Measurements from ENCODE around the gene ZNF705A.
"Not testable (repeated sequence)": the region's sequence is repeated elsewhere in the genome, so short reads cannot be mapped to it uniquely, and the experiment has no call there.

Gene ZNF705A

GRCh38 chr12:8156845-8157244 is at the start of gene ZNF705A:
ZNF705A (plus strand) TSS chr12:8157015; CDS start chr12:8172626, 15,611 bp downstream.
- no peak for TF ChIP-seq CTCF (IDR thresholded peaks at IDR 0.05; ENCODE audit: low read depth, low read length)
- no peaks in the 10 kb centered on the region for H3K9me3 ChIP-seq (ENCODE audit: severe bottlenecking)
- DNase-seq = no peak
- no peaks in the 10 kb centered on the region for H3K27me3 ChIP-seq (ENCODE audit: insufficient read depth, low read depth, severe bottlenecking)
- H3K4me3 ChIP-seq (ENCODE audit: low read depth, low read length) = no peak within 1 kb of the TSS
- H3K27ac ChIP-seq = no peak within 1 kb of the TSS
- H3K36me3 ChIP-seq = no peaks in the 10 kb centered on the region

DNA sequence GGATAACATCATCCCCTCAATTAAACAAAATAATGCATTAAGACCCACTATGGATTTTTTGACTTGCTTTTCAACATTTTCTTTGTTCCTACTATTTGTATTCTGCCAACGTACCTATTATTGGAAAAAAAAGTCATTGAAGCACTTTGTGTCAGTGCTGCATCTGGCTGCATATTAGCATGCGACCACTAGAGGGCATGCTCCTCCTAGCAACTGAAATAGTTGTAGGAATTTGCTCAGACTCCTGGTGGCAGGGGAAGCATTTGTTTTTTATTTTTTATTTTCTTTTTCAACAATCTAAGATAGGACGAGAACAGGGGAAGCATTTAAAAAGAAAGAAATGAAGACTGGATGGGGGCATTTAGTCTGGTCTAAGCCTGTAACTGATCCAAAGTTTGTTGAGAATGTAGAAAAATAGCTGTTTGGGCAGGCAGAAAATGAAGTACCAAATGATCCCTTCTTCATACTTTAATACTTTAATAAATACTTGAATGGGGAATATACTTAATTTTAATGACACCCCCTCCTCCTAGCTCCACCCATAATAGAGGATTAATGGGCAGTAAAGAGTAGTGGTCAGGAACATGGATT is 47.9 kb upstream of the ZNF705A start:
- Histone ChIP-seq H3K27me3 (ENCODE audit: insufficient read depth, low read depth, severe bottlenecking) (no peaks in the 10 kb centered on the region), H3K4me3 (ENCODE audit: low read depth, low read length) (no peak overlapping the region), H3K9me3 (ENCODE audit: severe bottlenecking) (no peaks in the 10 kb centered on the region), H3K27ac (no peak overlapping the region), H3K36me3 (no peaks in the 10 kb centered on the region)
- peak; percentile 76 for TF ChIP-seq CTCF (IDR thresholded peaks at IDR 0.05; ENCODE audit: low read depth, low read length)
- DNase-seq = peak; percentile 71

GRCh38 chr12:8113117-8113516 is 43.7 kb upstream of the ZNF705A start:
- not testable (repeated sequence) for H3K27ac ChIP-seq; H3K27me3 ChIP-seq (ENCODE audit: insufficient read depth, low read depth, severe bottlenecking); H3K36me3 ChIP-seq; H3K9me3 ChIP-seq (ENCODE audit: severe bottlenecking); H3K4me3 ChIP-seq (ENCODE audit: low read depth, low read length); DNase-seq

DNA sequence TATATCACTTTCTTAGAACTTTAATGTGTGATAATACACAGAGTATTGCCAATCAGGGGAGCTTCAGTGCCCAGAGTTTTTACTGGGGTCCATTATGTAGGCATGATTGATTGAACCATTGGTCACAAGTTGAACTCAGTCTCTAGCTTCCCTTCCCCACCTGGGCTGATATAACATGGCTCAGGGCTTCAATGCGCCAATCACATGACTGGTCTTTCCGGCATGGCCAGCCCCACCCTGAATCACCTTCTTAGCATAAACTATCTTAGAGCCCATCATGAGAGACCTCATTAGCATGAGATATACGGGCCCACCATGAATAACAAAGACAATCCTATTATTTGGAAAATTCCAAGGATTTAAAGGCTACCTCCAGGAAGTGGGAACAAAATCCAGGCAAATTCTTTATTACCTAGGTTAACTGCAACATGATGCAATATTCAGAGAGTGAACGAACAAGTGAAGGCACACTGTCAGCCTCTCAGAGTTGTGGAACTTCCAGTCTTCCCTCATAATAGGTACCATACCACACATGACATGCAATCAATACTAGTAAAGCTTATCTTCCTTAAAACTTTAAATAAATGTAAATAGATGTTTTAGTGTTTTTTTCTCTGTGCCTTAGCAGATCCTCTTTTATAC is 36.6 kb upstream of the ZNF705A start:
- Histone ChIP-seq H3K4me3 (ENCODE audit: low read depth, low read length) (no peak overlapping the region), H3K27ac (no peak overlapping the region), H3K9me3 (ENCODE audit: severe bottlenecking) (no peaks in the 10 kb centered on the region), H3K27me3 (ENCODE audit: insufficient read depth, low read depth, severe bottlenecking) (no peaks in the 10 kb centered on the region), H3K36me3 (no peaks in the 10 kb centered on the region)
- DNase-seq = no peak
- TF ChIP-seq CTCF (IDR thresholded peaks at IDR 0.05; ENCODE audit: low read depth, low read length) = no peak

DNA sequence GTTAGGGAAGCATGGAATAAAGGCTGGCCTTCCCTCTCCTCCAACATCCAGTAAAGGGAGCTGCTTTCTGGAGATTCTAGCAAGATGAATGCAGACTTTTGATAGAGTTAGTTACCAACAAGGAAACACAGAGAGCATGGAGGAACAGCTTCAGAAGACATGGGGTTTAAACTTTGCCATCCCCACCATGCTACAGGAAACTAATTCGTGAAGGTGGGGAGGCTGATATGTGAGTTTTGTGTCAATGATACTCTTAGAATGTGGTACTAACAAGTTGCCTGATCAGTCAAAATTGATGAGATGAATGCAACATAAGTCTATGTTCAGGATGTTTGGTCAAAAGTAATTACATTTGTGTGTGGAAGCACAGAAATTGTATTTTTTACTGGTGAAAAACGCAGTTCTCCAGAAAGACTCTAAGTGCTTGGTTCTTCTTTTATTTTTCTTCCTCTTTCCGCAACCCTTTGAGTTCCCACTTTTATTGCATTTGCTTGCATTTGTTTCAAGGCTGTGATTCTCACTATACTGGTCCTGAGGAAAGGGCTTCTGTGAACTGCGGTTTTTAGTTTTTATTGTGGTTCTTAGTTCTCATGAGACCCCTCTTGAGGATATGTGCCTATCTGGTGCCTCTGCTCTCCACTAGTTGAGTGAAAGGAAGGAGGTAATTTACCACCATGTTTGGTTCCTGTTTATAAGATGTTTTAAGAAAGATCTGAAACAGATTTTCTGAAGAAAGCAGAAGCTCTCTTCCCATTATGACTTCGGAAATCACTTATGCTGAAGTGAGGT is 33.5 kb upstream of the ZNF705A start, which contains the start of gene CLEC4A:
TSS of gene CLEC4A (plus strand) at position 494 of the 789 bp plus-strand sequence. CDS start at position 756, 262 bp downstream.
- no peak for TF ChIP-seq CTCF (IDR thresholded peaks at IDR 0.05; ENCODE audit: low read depth, low read length)
- no peaks in the 10 kb centered on the region for H3K9me3 ChIP-seq (ENCODE audit: severe bottlenecking)
- no peak for DNase-seq
- H3K27ac ChIP-seq = no peak within 1 kb of the TSS
- no peaks in the 10 kb centered on the region for H3K27me3 ChIP-seq (ENCODE audit: insufficient read depth, low read depth, severe bottlenecking)
- no peak within 1 kb of the TSS for H3K4me3 ChIP-seq (ENCODE audit: low read depth, low read length)
- no peaks in the 10 kb centered on the region for H3K36me3 ChIP-seq

GRCh38 chr12:8127138-8127537 is 29.7 kb upstream of the ZNF705A start:
- H3K9me3 ChIP-seq (ENCODE audit: severe bottlenecking) = no peaks in the 10 kb centered on the region
- no peak for DNase-seq
- TF ChIP-seq CTCF (IDR thresholded peaks at IDR 0.05; ENCODE audit: low read depth, low read length) = no peak
- no peaks in the 10 kb centered on the region for H3K36me3 ChIP-seq
- no peak overlapping the region for H3K27ac ChIP-seq
- H3K27me3 ChIP-seq (ENCODE audit: insufficient read depth, low read depth, severe bottlenecking) = no peaks in the 10 kb centered on the region
- H3K4me3 ChIP-seq (ENCODE audit: low read depth, low read length) = no peak overlapping the region

DNA sequence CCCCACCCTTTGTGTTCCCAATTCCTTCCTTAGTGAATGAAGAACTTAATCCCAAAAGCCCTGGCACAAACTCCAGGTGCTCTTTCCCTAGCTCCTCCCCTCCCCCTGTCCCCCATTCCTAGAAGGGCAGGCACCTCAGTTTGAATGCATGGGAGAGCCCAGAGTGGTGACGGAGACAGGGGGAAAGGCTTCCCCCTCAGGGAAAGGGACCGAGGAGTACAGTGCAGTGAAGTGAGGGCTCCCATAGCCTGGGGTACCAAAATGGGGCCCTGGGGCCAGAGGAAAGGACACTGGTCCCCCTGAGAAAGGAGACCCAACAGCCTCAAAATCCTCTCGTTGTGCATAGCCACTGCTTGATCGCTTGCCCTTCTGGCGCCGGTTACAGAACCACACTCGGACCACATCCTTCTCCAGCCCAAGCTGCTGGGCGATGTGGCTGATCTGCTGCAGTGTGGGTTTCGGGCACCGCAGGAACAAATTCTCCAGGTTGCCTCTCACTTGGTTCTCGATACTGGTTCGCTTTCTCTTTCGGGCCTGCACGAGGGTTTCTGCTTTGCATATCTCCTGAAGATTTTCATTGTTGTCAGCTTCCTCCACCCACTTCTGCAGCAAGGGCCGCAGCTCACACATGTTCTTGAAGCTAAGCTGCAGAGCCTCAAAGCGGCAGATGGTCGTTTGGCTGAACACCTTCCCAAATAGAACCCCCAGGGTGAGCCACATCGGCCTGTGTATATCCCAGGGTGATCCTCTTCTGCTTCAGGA is 23.0 kb upstream of the ZNF705A start:
- peak; percentile 63 for DNase-seq
- H3K27ac ChIP-seq = peak overlapping the region; percentile 40; the same call in 1 of the 2 replicates
- not testable (repeated sequence) for H3K4me3 ChIP-seq (ENCODE audit: low read depth, low read length); H3K9me3 ChIP-seq (ENCODE audit: severe bottlenecking); H3K36me3 ChIP-seq; H3K27me3 ChIP-seq (ENCODE audit: insufficient read depth, low read depth, severe bottlenecking)

DNA sequence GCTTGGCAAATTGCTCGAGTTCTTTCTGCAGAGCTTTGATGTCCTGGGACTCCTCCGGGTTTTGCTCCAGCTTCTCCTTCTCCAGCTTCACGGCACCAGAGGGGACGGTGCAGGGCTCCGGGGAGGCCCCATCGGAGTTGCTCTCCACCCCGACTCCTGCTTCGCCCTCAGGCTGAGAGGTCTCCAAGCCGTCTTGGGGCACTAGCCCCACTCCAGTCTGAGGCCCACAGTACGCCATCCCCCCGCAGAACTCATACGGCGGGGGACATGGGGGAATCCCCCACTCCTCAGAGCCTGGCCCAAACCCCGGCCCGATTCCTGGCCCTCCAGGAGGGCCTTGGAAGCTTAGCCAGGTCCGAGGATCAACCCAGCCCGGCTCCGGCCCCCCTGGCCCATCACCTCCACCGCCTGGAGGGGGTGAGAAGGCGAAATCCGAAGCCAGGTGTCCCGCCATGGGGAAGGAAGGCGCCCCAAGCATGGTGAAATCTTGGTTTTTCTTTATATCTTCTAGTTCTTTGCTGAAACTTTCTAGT is 22.4 kb upstream of the ZNF705A start:
- peak overlapping the region; percentile 32; the same call in 1 of the 2 replicates for H3K27ac ChIP-seq
- H3K36me3 ChIP-seq; DNase-seq; H3K4me3 ChIP-seq (ENCODE audit: low read depth, low read length); H3K9me3 ChIP-seq (ENCODE audit: severe bottlenecking); H3K27me3 ChIP-seq (ENCODE audit: insufficient read depth, low read depth, severe bottlenecking): not testable (repeated sequence)
